GM23338 (cell line): ENCODE data around the gene MYBPC2. TPM values are rescaled to one million over a fixed set of nuclear protein-coding genes. Genes with fewer than 3 reads are reported as not detected.

Experiments
- ATAC-seq: fragments of 200-7000 bp; cut with Tn5 transposase; 3 replicates; pipeline ENCODE4 v1.9.1; 2020
- DNase-seq: peaks from one replicate; pipeline ENCODE4 v3.0.0-alpha.2; 2015; ENCODE audit warnings: low spot score
- H2AFZ ChIP-seq: fragments of 200-600 bp; sonication (generic); 2 replicates; pipeline ENCODE4 v1.8.0; 2016; ENCODE audit warnings: antibody characterized with exemption, mild to moderate bottlenecking, moderate library complexity
- H3F3A ChIP-seq: fragments of 200-600 bp; sonication (generic); replicated peaks from 2 replicates; pipeline ENCODE4 v1.8.0; 2017; ENCODE audit warnings: antibody characterized with exemption, mixed run types, low read depth
- H3K27ac ChIP-seq: fragments of 200-600 bp; sonication (generic); 2 replicates; pipeline ENCODE4 v1.6.1; 2016; ENCODE audit warnings: low read depth
- H3K27me3 ChIP-seq: fragments of 200-600 bp; sonication (generic); 2 replicates; pipeline ENCODE4 v1.8.0; 2016; ENCODE audit warnings: mild to moderate bottlenecking, mixed run types, moderate library complexity; ENCODE audit not compliant: insufficient read depth
- H3K36me3 ChIP-seq: fragments of 200-600 bp; sonication (generic); 2 replicates; pipeline ENCODE4 v1.8.0; 2016; ENCODE audit warnings: mild to moderate bottlenecking; ENCODE audit not compliant: insufficient read depth
- H3K4me1 ChIP-seq: fragments of 200-600 bp; sonication (generic); 2 replicates; pipeline ENCODE4 v1.8.0; 2016; ENCODE audit warnings: mild to moderate bottlenecking, moderate library complexity; ENCODE audit not compliant: insufficient read depth
- H3K4me2 ChIP-seq: fragments of 200-600 bp; sonication (generic); 2 replicates; pipeline ENCODE4 v1.7.1; 2017; ENCODE audit warnings: mixed run types
- H3K4me3 ChIP-seq: fragments of 200-600 bp; sonication (generic); 2 replicates; pipeline ENCODE4 v1.6.1; 2016; ENCODE audit warnings: mixed run types
- H3K79me2 ChIP-seq: fragments of 200-600 bp; sonication (generic); replicated peaks from 2 replicates; pipeline ENCODE4 v1.8.0; 2017; ENCODE audit warnings: mild to moderate bottlenecking; ENCODE audit not compliant: insufficient read depth
- H3K9me2 ChIP-seq: fragments of 200-600 bp; sonication (generic); 2 replicates; pipeline ENCODE4 v1.8.0; 2017; ENCODE audit not compliant: insufficient read depth
- H4K20me1 ChIP-seq: fragments of 200-600 bp; sonication (generic); replicated peaks from 2 replicates; pipeline ENCODE4 v1.8.0; 2017; ENCODE audit warnings: mild to moderate bottlenecking; ENCODE audit not compliant: insufficient read depth
- H3K27ac Mint-ChIP-seq: 2 replicates; pipeline ENCODE4 v1.8.0; 2020; ENCODE audit warnings: inconsistent platforms, mild to moderate bottlenecking, moderate library complexity, mixed read lengths
- H3K27me3 Mint-ChIP-seq: 3 replicates; pipeline ENCODE4 v1.8.0; 2022; ENCODE audit warnings: low read depth, mild to moderate bottlenecking, moderate library complexity, mixed read lengths, inconsistent platforms; ENCODE audit not compliant: insufficient read depth, poor library complexity
- H3K36me3 Mint-ChIP-seq: 3 replicates; pipeline ENCODE4 v1.8.0; 2021; ENCODE audit warnings: low read depth, mild to moderate bottlenecking, inconsistent platforms, moderate library complexity, mixed read lengths
- H3K4me1 Mint-ChIP-seq: 3 replicates; pipeline ENCODE4 v1.8.0; 2020; ENCODE audit warnings: mild to moderate bottlenecking, inconsistent platforms, mixed read lengths
- H3K4me3 Mint-ChIP-seq: 3 replicates; pipeline ENCODE4 v1.8.0; 2021; ENCODE audit warnings: moderate library complexity, mild to moderate bottlenecking, inconsistent platforms, mixed read lengths
- H3K9me3 Mint-ChIP-seq: 3 replicates; pipeline ENCODE4 v1.8.0; 2020; ENCODE audit warnings: moderate library complexity, mild to moderate bottlenecking, inconsistent platforms, mixed read lengths
- CREB1 ChIP-seq: fragments of 250-450 bp; sonication (Bioruptor Pico); IDR thresholded peaks from 2 replicates; pipeline ENCODE4 v1.5.0; 2020; ENCODE audit warnings: low read depth, mild to moderate bottlenecking, moderate library complexity
- EZH2 ChIP-seq: fragments of 200-600 bp; sonication (generic); IDR thresholded peaks from one replicate; pipeline ENCODE4 v1.8.0; 2017; ENCODE audit warnings: antibody characterized with exemption, mild to moderate bottlenecking, low read depth; ENCODE audit not compliant: unreplicated experiment
- EZH2phosphoT487 ChIP-seq: fragments of 200-600 bp; sonication (generic); IDR thresholded peaks from one replicate; pipeline ENCODE4 v1.8.1; 2018; ENCODE audit warnings: antibody characterized with exemption; ENCODE audit not compliant: unreplicated experiment
- JUNB ChIP-seq: IDR thresholded peaks from one replicate; pipeline ENCODE4 v1.6.1; 2016; ENCODE audit warnings: antibody characterized with exemption; ENCODE audit not compliant: unreplicated experiment
- NANOG ChIP-seq: IDR thresholded peaks from 2 replicates; pipeline ENCODE4 v1.6.1; 2016; ENCODE audit warnings: antibody characterized with exemption, borderline replicate concordance
- ZNF114 ChIP-seq: fragments of 250-450 bp; sonication (Bioruptor Pico); IDR thresholded peaks from 2 replicates; pipeline ENCODE4 v1.5.0; 2020; ENCODE audit warnings: mild to moderate bottlenecking, moderate library complexity
- ZNF331 ChIP-seq: fragments of 250-450 bp; sonication (Bioruptor Pico); IDR thresholded peaks from 2 replicates; pipeline ENCODE4 v1.5.0; 2020; ENCODE audit warnings: low read depth, mild to moderate bottlenecking, moderate library complexity
- polyA plus RNA-seq: library from polyadenylated mRNA; unstranded; fragments of >200 nt; fragmentation: Nextera tagmentation; extraction: Ambion mirVana; gene quantifications from 2 replicates; pipeline ENCODE4 v1.2.1, GENCODE V29; 2016
- total RNA-seq: library from RNA; depleted of rRNA; stranded (reverse); fragments of >200 nt; shearing (Covaris generic); gene quantifications from 2 replicates; pipeline ENCODE4 v1.2.3, GENCODE V29; 2014
- TF ChIP-seq, protein P1 (sequence below): IDR thresholded peaks from one replicate; pipeline ENCODE4 v1.6.1; 2018; ENCODE audit warnings: antibody characterized with exemption; ENCODE audit not compliant: unreplicated experiment
- TF ChIP-seq, protein P2 (sequence below): fragments of 250-450 bp; sonication (Bioruptor Pico); IDR thresholded peaks from 2 replicates; pipeline ENCODE4 v1.5.0; 2020; ENCODE audit warnings: mild to moderate bottlenecking, moderate library complexity
- TF ChIP-seq, protein P3 (sequence below), 2 experiments: fragments of 200-600 bp in 1 of 2; sonication (generic) in 1 of 2; conservative IDR thresholded peaks; 2 replicates each; pipeline versions ENCODE4 v1.5.1 to v1.6.1; 2016 to 2017; ENCODE audit warnings: antibody characterized with exemption in 2 of 2, low read depth in 2 of 2, mild to moderate bottlenecking in 2 of 2, moderate library complexity in 1 of 2

The MYBPC2 gene
- total and polyA plus RNA-seq, 2 experiments from 2014 or later: 4.2 to 5.9 TPM

DNA sequence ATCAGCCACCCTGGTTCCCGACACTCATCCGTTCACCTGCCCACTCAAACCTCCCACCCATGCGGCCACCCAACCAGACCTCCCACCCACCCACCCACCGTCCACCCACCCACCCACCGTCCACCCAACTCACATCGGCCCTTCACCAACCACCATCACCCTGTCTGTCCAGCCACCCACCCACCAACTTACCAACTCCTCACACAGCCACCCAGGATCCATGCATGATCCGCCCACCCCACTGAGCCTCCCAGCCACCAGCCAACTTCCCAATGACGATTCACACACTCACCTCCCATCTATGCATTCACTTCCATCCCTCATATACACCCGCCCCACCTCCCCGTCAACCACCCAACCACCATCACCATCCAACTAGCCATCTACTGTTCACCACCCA, 74.0 kb downstream of the MYBPC2 start (continued):
- TF ChIP-seq, protein P1, sequence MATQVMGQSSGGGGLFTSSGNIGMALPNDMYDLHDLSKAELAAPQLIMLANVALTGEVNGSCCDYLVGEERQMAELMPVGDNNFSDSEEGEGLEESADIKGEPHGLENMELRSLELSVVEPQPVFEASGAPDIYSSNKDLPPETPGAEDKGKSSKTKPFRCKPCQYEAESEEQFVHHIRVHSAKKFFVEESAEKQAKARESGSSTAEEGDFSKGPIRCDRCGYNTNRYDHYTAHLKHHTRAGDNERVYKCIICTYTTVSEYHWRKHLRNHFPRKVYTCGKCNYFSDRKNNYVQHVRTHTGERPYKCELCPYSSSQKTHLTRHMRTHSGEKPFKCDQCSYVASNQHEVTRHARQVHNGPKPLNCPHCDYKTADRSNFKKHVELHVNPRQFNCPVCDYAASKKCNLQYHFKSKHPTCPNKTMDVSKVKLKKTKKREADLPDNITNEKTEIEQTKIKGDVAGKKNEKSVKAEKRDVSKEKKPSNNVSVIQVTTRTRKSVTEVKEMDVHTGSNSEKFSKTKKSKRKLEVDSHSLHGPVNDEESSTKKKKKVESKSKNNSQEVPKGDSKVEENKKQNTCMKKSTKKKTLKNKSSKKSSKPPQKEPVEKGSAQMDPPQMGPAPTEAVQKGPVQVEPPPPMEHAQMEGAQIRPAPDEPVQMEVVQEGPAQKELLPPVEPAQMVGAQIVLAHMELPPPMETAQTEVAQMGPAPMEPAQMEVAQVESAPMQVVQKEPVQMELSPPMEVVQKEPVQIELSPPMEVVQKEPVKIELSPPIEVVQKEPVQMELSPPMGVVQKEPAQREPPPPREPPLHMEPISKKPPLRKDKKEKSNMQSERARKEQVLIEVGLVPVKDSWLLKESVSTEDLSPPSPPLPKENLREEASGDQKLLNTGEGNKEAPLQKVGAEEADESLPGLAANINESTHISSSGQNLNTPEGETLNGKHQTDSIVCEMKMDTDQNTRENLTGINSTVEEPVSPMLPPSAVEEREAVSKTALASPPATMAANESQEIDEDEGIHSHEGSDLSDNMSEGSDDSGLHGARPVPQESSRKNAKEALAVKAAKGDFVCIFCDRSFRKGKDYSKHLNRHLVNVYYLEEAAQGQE: no peak
- TF ChIP-seq JUNB (no peak), ZNF114 (CRISPR knock-in tag) (no peak), CREB1 (no peak), EZH2phosphoT487 (no peak), ZNF331 (CRISPR knock-in tag) (no peak), EZH2 (no peak)

DNA sequence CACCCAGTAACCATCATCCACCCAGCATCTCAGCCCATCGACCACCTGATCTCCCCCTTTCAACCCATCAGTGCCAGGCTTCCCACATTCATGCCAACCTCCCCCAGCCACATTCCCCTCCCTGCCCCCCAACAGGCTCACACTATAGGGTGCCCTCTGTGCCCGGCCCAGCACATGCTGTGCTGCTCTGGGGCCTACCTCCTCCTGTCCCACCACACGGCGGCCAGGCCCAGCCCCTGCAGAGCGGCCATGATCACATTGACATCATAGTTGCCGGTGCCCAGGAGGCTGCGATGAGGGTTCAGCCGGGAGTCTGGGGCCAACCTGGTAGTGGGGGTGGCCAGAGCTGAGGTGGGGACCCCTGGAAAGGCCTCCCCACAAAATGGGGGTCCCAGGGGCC, 74.7 kb downstream of the MYBPC2 start:
- Histone ChIP-seq H3K4me3 (no peak overlapping the region), H3F3A (no peaks in the 10 kb centered on the region), H3K36me3 (no peaks in the 10 kb centered on the region), H3K9me2 (no peaks in the 10 kb centered on the region), H2AFZ (no peak overlapping the region), H3K27ac (no peak overlapping the region), H4K20me1 (no peaks in the 10 kb centered on the region; the same call in 1 of the 2 replicates), H3K27me3 (peaks cover 19% of the 10 kb centered on the region), H3K79me2 (no peaks in the 10 kb centered on the region), H3K4me1 (peaks cover 4% of the 10 kb centered on the region; the same call in 1 of the 2 replicates), H3K4me2 (no peak overlapping the region)
- peaks cover 8% of the 10 kb centered on the region for H3K27me3 Mint-ChIP-seq
- H3K27ac Mint-ChIP-seq: no peak overlapping the region
- no peak overlapping the region for H3K4me3 Mint-ChIP-seq
- peaks cover 93% of the 10 kb centered on the region for H3K9me3 Mint-ChIP-seq
- H3K36me3 Mint-ChIP-seq: peaks cover 34% of the 10 kb centered on the region
- ATAC-seq (no peak), DNase-seq (no peak)
- H3K4me1 Mint-ChIP-seq: no peaks in the 10 kb centered on the region
- TF ChIP-seq, protein P1: no peak
- TF ChIP-seq, protein P2, sequence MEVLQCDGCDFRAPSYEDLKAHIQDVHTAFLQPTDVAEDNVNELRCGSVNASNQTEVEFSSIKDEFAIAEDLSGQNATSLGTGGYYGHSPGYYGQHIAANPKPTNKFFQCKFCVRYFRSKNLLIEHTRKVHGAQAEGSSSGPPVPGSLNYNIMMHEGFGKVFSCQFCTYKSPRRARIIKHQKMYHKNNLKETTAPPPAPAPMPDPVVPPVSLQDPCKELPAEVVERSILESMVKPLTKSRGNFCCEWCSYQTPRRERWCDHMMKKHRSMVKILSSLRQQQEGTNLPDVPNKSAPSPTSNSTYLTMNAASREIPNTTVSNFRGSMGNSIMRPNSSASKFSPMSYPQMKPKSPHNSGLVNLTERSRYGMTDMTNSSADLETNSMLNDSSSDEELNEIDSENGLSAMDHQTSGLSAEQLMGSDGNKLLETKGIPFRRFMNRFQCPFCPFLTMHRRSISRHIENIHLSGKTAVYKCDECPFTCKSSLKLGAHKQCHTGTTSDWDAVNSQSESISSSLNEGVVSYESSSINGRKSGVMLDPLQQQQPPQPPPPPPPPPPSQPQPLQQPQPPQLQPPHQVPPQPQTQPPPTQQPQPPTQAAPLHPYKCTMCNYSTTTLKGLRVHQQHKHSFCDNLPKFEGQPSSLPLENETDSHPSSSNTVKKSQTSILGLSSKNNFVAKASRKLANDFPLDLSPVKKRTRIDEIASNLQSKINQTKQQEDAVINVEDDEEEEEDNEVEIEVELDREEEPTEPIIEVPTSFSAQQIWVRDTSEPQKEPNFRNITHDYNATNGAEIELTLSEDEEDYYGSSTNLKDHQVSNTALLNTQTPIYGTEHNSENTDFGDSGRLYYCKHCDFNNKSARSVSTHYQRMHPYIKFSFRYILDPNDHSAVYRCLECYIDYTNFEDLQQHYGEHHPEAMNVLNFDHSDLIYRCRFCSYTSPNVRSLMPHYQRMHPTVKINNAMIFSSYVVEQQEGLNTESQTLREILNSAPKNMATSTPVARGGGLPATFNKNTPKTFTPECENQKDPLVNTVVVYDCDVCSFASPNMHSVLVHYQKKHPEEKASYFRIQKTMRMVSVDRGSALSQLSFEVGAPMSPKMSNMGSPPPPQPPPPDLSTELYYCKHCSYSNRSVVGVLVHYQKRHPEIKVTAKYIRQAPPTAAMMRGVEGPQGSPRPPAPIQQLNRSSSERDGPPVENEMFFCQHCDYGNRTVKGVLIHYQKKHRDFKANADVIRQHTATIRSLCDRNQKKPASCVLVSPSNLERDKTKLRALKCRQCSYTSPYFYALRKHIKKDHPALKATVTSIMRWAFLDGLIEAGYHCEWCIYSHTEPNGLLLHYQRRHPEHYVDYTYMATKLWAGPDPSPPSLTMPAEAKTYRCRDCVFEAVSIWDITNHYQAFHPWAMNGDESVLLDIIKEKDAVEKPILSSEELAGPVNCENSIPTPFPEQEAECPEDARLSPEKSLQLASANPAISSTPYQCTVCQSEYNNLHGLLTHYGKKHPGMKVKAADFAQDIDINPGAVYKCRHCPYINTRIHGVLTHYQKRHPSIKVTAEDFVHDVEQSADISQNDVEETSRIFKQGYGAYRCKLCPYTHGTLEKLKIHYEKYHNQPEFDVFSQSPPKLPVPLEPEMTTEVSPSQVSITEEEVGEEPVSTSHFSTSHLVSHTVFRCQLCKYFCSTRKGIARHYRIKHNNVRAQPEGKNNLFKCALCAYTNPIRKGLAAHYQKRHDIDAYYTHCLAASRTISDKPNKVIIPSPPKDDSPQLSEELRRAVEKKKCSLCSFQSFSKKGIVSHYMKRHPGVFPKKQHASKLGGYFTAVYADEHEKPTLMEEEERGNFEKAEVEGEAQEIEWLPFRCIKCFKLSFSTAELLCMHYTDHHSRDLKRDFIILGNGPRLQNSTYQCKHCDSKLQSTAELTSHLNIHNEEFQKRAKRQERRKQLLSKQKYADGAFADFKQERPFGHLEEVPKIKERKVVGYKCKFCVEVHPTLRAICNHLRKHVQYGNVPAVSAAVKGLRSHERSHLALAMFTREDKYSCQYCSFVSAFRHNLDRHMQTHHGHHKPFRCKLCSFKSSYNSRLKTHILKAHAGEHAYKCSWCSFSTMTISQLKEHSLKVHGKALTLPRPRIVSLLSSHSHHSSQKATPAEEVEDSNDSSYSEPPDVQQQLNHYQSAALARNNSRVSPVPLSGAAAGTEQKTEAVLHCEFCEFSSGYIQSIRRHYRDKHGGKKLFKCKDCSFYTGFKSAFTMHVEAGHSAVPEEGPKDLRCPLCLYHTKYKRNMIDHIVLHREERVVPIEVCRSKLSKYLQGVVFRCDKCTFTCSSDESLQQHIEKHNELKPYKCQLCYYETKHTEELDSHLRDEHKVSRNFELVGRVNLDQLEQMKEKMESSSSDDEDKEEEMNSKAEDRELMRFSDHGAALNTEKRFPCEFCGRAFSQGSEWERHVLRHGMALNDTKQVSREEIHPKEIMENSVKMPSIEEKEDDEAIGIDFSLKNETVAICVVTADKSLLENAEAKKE (CRISPR knock-in tag): no peak
- TF ChIP-seq, protein P3, sequence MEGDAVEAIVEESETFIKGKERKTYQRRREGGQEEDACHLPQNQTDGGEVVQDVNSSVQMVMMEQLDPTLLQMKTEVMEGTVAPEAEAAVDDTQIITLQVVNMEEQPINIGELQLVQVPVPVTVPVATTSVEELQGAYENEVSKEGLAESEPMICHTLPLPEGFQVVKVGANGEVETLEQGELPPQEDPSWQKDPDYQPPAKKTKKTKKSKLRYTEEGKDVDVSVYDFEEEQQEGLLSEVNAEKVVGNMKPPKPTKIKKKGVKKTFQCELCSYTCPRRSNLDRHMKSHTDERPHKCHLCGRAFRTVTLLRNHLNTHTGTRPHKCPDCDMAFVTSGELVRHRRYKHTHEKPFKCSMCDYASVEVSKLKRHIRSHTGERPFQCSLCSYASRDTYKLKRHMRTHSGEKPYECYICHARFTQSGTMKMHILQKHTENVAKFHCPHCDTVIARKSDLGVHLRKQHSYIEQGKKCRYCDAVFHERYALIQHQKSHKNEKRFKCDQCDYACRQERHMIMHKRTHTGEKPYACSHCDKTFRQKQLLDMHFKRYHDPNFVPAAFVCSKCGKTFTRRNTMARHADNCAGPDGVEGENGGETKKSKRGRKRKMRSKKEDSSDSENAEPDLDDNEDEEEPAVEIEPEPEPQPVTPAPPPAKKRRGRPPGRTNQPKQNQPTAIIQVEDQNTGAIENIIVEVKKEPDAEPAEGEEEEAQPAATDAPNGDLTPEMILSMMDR (conservative IDR thresholded peaks at IDR 0.05; ENCODE audit: low read depth in 2 of 2): no peak
- TF ChIP-seq NANOG (no peak), CREB1 (no peak)
